HG03439 (cell line): Measurements from ENCODE around the gene F2RL1.
"Not testable (repeated sequence)": the region's sequence is repeated elsewhere in the genome, so short reads cannot be mapped to it uniquely, and the experiment has no call there.

Experiments used
- ATAC-seq: cut with Tn5 transposase; IDR thresholded peaks from one replicate; pipeline ENCODE4 v1.9.1; 2021; ENCODE audit warnings: mild to moderate bottlenecking, moderate library complexity; ENCODE audit not compliant: unreplicated experiment

Gene F2RL1

GRCh38 chr5:76849419-76850291 lies 30.8 kb downstream of the F2RL1 start, which contains the start of gene S100Z:
Gene S100Z (plus strand): TSS chr5:76850014. CDS start chr5:76875360, 25,346 bp downstream.
- ATAC-seq, result no peak

GRCh38 chr5:76850543-76851145 lies 31.8 kb downstream of the F2RL1 start:
- ATAC-seq, result no peak

GRCh38 chr5:76851728-76852369 lies 33.0 kb downstream of the F2RL1 start:
- ATAC-seq, result no peak

- no peak for ATAC-seq
Observed at GRCh38 chr5:76852772-76853171, 33.9 kb downstream of the F2RL1 start.

- ATAC-seq, result not testable (repeated sequence)
Observed at GRCh38 chr5:76853741-76854140, 34.9 kb downstream of the F2RL1 start.

- ATAC-seq, result no peak
Observed at GRCh38 chr5:76854644-76855043, 35.8 kb downstream of the F2RL1 start.

GRCh38 chr5:76855501-76855900 lies 36.7 kb downstream of the F2RL1 start:
- not testable (repeated sequence) for ATAC-seq

- ATAC-seq, result no peak
Observed at GRCh38 chr5:76855961-76856360, 37.1 kb downstream of the F2RL1 start.

GRCh38 chr5:76856800-76857199 lies 38.0 kb downstream of the F2RL1 start:
- not testable (repeated sequence) for ATAC-seq

- no peak for ATAC-seq
Observed at GRCh38 chr5:76859591-76860247, 40.9 kb downstream of the F2RL1 start.

GRCh38 chr5:76861612-76862011 lies 42.8 kb downstream of the F2RL1 start:
- no peak for ATAC-seq

- no peak for ATAC-seq
Observed at GRCh38 chr5:76863001-76863400, 44.2 kb downstream of the F2RL1 start.

- no peak for ATAC-seq
Observed at GRCh38 chr5:76866503-76866902, 47.7 kb downstream of the F2RL1 start.

GRCh38 chr5:76867038-76867437 lies 48.2 kb downstream of the F2RL1 start:
- ATAC-seq, result no peak

GRCh38 chr5:76867827-76868693 lies 49.2 kb downstream of the F2RL1 start:
- ATAC-seq, result no peak

GRCh38 chr5:76870046-76870445 lies 51.2 kb downstream of the F2RL1 start:
- ATAC-seq, result no peak

- no peak for ATAC-seq
Observed at GRCh38 chr5:76874088-76874581, 55.3 kb downstream of the F2RL1 start.
